ENCODE results near the gene TOGARAM1. TPM values are rescaled to one million over a fixed set of nuclear protein-coding genes. Genes with fewer than 3 reads are reported as not detected.

Gene TOGARAM1
- total RNA-seq, 2 donors from 2014 or later: 3.5 to 7.9 TPM

GRCh38 chr14:44989497-44990440 is 27.8 kb downstream of the TOGARAM1 start:
- Mint-ChIP-seq H3K9me3 (no peaks in the 10 kb centered on the region), H3K27ac (no peak overlapping the region), H3K36me3 (peaks cover 0 to 9% of the 10 kb centered on the region in 2 donors)
- DNase-seq (ENCODE audit: low spot score in 2 of 2) (no peak), ATAC-seq (no peak)

- H3K27ac Mint-ChIP-seq: no peak overlapping the region
- H3K9me3 Mint-ChIP-seq: no peaks in the 10 kb centered on the region
- peaks cover 0 to 9% of the 10 kb centered on the region in 2 donors for H3K36me3 Mint-ChIP-seq
- ATAC-seq (no peak), DNase-seq (ENCODE audit: low spot score in 2 of 2) (no peak)
Measured at GRCh38 chr14:44990533-44990932, 28.5 kb downstream of the TOGARAM1 start.

- DNase-seq (ENCODE audit: low spot score in 2 of 2): no peak
- H3K27ac Mint-ChIP-seq: no peak overlapping the region
- H3K36me3 Mint-ChIP-seq: peaks cover 11 to 15% of the 10 kb centered on the region in 2 donors
- H3K9me3 Mint-ChIP-seq: no peaks in the 10 kb centered on the region
- ATAC-seq: no peak
Measured at GRCh38 chr14:44995196-44995595, 33.2 kb downstream of the TOGARAM1 start.

- DNase-seq (ENCODE audit: low spot score in 2 of 2) (no peak), ATAC-seq (no peak)
- Mint-ChIP-seq H3K36me3 (peaks cover 11 to 18% of the 10 kb centered on the region in 2 donors), H3K9me3 (no peaks in the 10 kb centered on the region), H3K27ac (no peak overlapping the region)
Measured at GRCh38 chr14:44995770-44996294, 33.8 kb downstream of the TOGARAM1 start.

- ATAC-seq (no peak), DNase-seq (ENCODE audit: low spot score in 2 of 2) (no peak)
- Mint-ChIP-seq H3K27ac (no peak overlapping the region), H3K36me3 (peaks cover 0 to 6% of the 10 kb centered on the region in 2 donors), H3K9me3 (no peaks in the 10 kb centered on the region)
Measured at GRCh38 chr14:45003924-45004323, 41.9 kb downstream of the TOGARAM1 start.

GRCh38 chr14:45015133-45015532 is 53.1 kb downstream of the TOGARAM1 start:
- peaks cover 9 to 16% of the 10 kb centered on the region in 2 donors for H3K36me3 Mint-ChIP-seq
- H3K9me3 Mint-ChIP-seq: no peaks in the 10 kb centered on the region
- no peak overlapping the region for H3K27ac Mint-ChIP-seq
- ATAC-seq: no peak
- no peak for DNase-seq (ENCODE audit: low spot score in 2 of 2)

GRCh38 chr14:45028107-45028626 is 66.2 kb downstream of the TOGARAM1 start:
- no peak overlapping the region for H3K27ac Mint-ChIP-seq
- ATAC-seq: no peak
- DNase-seq (ENCODE audit: low spot score in 2 of 2): no peak
- H3K9me3 Mint-ChIP-seq: no peaks in the 10 kb centered on the region
- no peaks in the 10 kb centered on the region for H3K36me3 Mint-ChIP-seq

- Mint-ChIP-seq H3K9me3 (no peaks in the 10 kb centered on the region), H3K36me3 (peaks cover 16 to 21% of the 10 kb centered on the region in 2 donors), H3K27ac (no peak overlapping the region)
- DNase-seq (ENCODE audit: low spot score in 2 of 2) (no peak), ATAC-seq (no peak)
Measured at GRCh38 chr14:45034730-45035129, 72.7 kb downstream of the TOGARAM1 start.

GRCh38 chr14:45038256-45038655 is 76.3 kb downstream of the TOGARAM1 start:
- Mint-ChIP-seq H3K36me3 (peaks cover 16 to 21% of the 10 kb centered on the region in 2 donors), H3K9me3 (no peaks in the 10 kb centered on the region), H3K27ac (no peak overlapping the region)
- no peak for DNase-seq (ENCODE audit: low spot score in 2 of 2)
- ATAC-seq: no peak

- Mint-ChIP-seq H3K9me3 (no peaks in the 10 kb centered on the region), H3K36me3 (peaks cover 16 to 21% of the 10 kb centered on the region in 2 donors), H3K27ac (no peak overlapping the region)
- no peak for ATAC-seq
- DNase-seq (ENCODE audit: low spot score in 2 of 2): no peak
Measured at GRCh38 chr14:45038865-45039264, 76.9 kb downstream of the TOGARAM1 start.

- H3K36me3 Mint-ChIP-seq: peaks cover 15 to 16% of the 10 kb centered on the region in 2 donors
- H3K9me3 Mint-ChIP-seq: no peaks in the 10 kb centered on the region
- DNase-seq (ENCODE audit: low spot score in 2 of 2): no peak
- H3K27ac Mint-ChIP-seq: no peak overlapping the region
- no peak for ATAC-seq
Measured at GRCh38 chr14:45039390-45039789, 77.4 kb downstream of the TOGARAM1 start.

GRCh38 chr14:45041641-45042040 is 79.7 kb downstream of the TOGARAM1 start:
- no peak overlapping the region for H3K27ac Mint-ChIP-seq
- ATAC-seq (no peak), DNase-seq (ENCODE audit: low spot score in 2 of 2) (no peak)
- no peaks in the 10 kb centered on the region for H3K9me3 Mint-ChIP-seq
- H3K36me3 Mint-ChIP-seq: peaks cover 8 to 11% of the 10 kb centered on the region in 2 donors

GRCh38 chr14:45044638-45045037 is 82.6 kb downstream of the TOGARAM1 start:
- no peak for ATAC-seq
- peaks cover 4 to 6% of the 10 kb centered on the region in 2 donors for H3K36me3 Mint-ChIP-seq
- H3K9me3 Mint-ChIP-seq: no peaks in the 10 kb centered on the region
- DNase-seq (ENCODE audit: low spot score in 2 of 2): no peak
- H3K27ac Mint-ChIP-seq: no peak overlapping the region

GRCh38 chr14:45048385-45048784 is 86.4 kb downstream of the TOGARAM1 start:
- H3K36me3 Mint-ChIP-seq: peaks cover 4 to 6% of the 10 kb centered on the region in 2 donors
- H3K9me3 Mint-ChIP-seq: no peaks in the 10 kb centered on the region
- no peak overlapping the region for H3K27ac Mint-ChIP-seq
- no peak for ATAC-seq
- no peak for DNase-seq (ENCODE audit: low spot score in 2 of 2)

- ATAC-seq (no peak), DNase-seq (ENCODE audit: low spot score in 2 of 2) (no peak)
- Mint-ChIP-seq H3K9me3 (no peaks in the 10 kb centered on the region), H3K27ac (no peak overlapping the region), H3K36me3 (peaks cover 10 to 17% of the 10 kb centered on the region in 2 donors)
Measured at GRCh38 chr14:45051180-45051579, 89.2 kb downstream of the TOGARAM1 start.

GRCh38 chr14:45051896-45052295 is 89.9 kb downstream of the TOGARAM1 start:
- ATAC-seq (no peak), DNase-seq (ENCODE audit: low spot score in 2 of 2) (no peak)
- Mint-ChIP-seq H3K27ac (no peak overlapping the region), H3K36me3 (peaks cover 6 to 19% of the 10 kb centered on the region in 2 donors), H3K9me3 (no peaks in the 10 kb centered on the region)

- Mint-ChIP-seq H3K27ac (no peak overlapping the region), H3K9me3 (no peaks in the 10 kb centered on the region), H3K36me3 (peaks cover 15 to 31% of the 10 kb centered on the region in 2 donors)
- DNase-seq (ENCODE audit: low spot score in 2 of 2): no peak
- no peak for ATAC-seq
Measured at GRCh38 chr14:45057349-45057748, 95.4 kb downstream of the TOGARAM1 start.
